Mucosa of stomach (tissue), 1 donor: ENCODE data around the gene SEMA4D.
A peak's percentile ranks its signal among the peaks of the same experiment; 100 is the strongest.

Experiments
- H3K27me3 ChIP-seq: one replicate; pipeline ENCODE4 v1.7.0; 2013; ENCODE audit warnings: mild to moderate bottlenecking, low read length; ENCODE audit not compliant: control insufficient read depth, insufficient read depth
- H3K36me3 ChIP-seq: one replicate; pipeline ENCODE4 v1.7.0; 2013; ENCODE audit warnings: low read length; ENCODE audit not compliant: control insufficient read depth, insufficient read depth
- H3K4me1 ChIP-seq: one replicate; pipeline ENCODE4 v1.7.0; 2013; ENCODE audit warnings: mild to moderate bottlenecking, low read length; ENCODE audit not compliant: control insufficient read depth, insufficient read depth
- H3K4me3 ChIP-seq: one replicate; pipeline ENCODE4 v1.7.0; 2013; ENCODE audit warnings: low read length
- H3K9ac ChIP-seq: one replicate; pipeline ENCODE4 v1.7.0; 2013; ENCODE audit warnings: mild to moderate bottlenecking, low read length, moderate library complexity
- H3K9me3 ChIP-seq: one replicate; pipeline ENCODE4 v1.7.0; 2013; ENCODE audit warnings: mild to moderate bottlenecking, low read length, moderate library complexity; ENCODE audit not compliant: control insufficient read depth
- donor health status: Pancreatic carcinoma.

SEMA4D gene

GRCh38 chr9:89496645-89497256 lies 1.2 kb downstream of the SEMA4D start:
- Histone ChIP-seq H3K9me3 (no peaks in the 10 kb centered on the region), H3K4me3 (peak overlapping the region; percentile 26), H3K4me1 (peaks cover 41% of the 10 kb centered on the region), H3K27me3 (no peaks in the 10 kb centered on the region), H3K9ac (peak overlapping the region; percentile 72), H3K36me3 (no peaks in the 10 kb centered on the region)

GRCh38 chr9:89495824-89496560 lies 1.9 kb downstream of the SEMA4D start:
- Histone ChIP-seq H3K4me1 (peaks cover 41% of the 10 kb centered on the region), H3K27me3 (no peaks in the 10 kb centered on the region), H3K36me3 (no peaks in the 10 kb centered on the region), H3K9me3 (no peaks in the 10 kb centered on the region), H3K4me3 (peak overlapping the region; percentile 26), H3K9ac (peak overlapping the region; percentile 72)

- no peak overlapping the region for H3K9ac ChIP-seq
- H3K4me3 ChIP-seq: no peak overlapping the region
- no peaks in the 10 kb centered on the region for H3K27me3 ChIP-seq
- H3K4me1 ChIP-seq: peaks cover 41% of the 10 kb centered on the region
- H3K9me3 ChIP-seq: no peaks in the 10 kb centered on the region
- H3K36me3 ChIP-seq: no peaks in the 10 kb centered on the region
Measured at GRCh38 chr9:89494199-89494598, 3.7 kb downstream of the SEMA4D start.

GRCh38 chr9:89493671-89494070 lies 4.2 kb downstream of the SEMA4D start:
- H3K27me3 ChIP-seq: no peaks in the 10 kb centered on the region
- peaks cover 40% of the 10 kb centered on the region for H3K4me1 ChIP-seq
- H3K9ac ChIP-seq: no peak overlapping the region
- H3K9me3 ChIP-seq: no peaks in the 10 kb centered on the region
- no peak overlapping the region for H3K4me3 ChIP-seq
- no peaks in the 10 kb centered on the region for H3K36me3 ChIP-seq

GRCh38 chr9:89493181-89493580 lies 4.7 kb downstream of the SEMA4D start:
- H3K9ac ChIP-seq: no peak overlapping the region
- H3K36me3 ChIP-seq: no peaks in the 10 kb centered on the region
- peaks cover 35% of the 10 kb centered on the region for H3K4me1 ChIP-seq
- H3K27me3 ChIP-seq: no peaks in the 10 kb centered on the region
- H3K9me3 ChIP-seq: no peaks in the 10 kb centered on the region
- H3K4me3 ChIP-seq: no peak overlapping the region

GRCh38 chr9:89492586-89492985 lies 5.3 kb downstream of the SEMA4D start:
- peaks cover 34% of the 10 kb centered on the region for H3K4me1 ChIP-seq
- no peaks in the 10 kb centered on the region for H3K27me3 ChIP-seq
- no peaks in the 10 kb centered on the region for H3K9me3 ChIP-seq
- no peak overlapping the region for H3K9ac ChIP-seq
- no peak overlapping the region for H3K4me3 ChIP-seq
- no peaks in the 10 kb centered on the region for H3K36me3 ChIP-seq

GRCh38 chr9:89491694-89492093 lies 6.2 kb downstream of the SEMA4D start:
- Histone ChIP-seq H3K4me3 (no peak overlapping the region), H3K9ac (no peak overlapping the region), H3K4me1 (peaks cover 31% of the 10 kb centered on the region), H3K9me3 (no peaks in the 10 kb centered on the region), H3K36me3 (no peaks in the 10 kb centered on the region), H3K27me3 (no peaks in the 10 kb centered on the region)

- Histone ChIP-seq H3K4me1 (peaks cover 17% of the 10 kb centered on the region), H3K27me3 (no peaks in the 10 kb centered on the region), H3K9me3 (no peaks in the 10 kb centered on the region), H3K4me3 (no peak overlapping the region), H3K36me3 (no peaks in the 10 kb centered on the region), H3K9ac (no peak overlapping the region)
Measured at GRCh38 chr9:89489548-89490530, 8.1 kb downstream of the SEMA4D start.

GRCh38 chr9:89488936-89489335 lies 9.0 kb downstream of the SEMA4D start:
- peaks cover 8% of the 10 kb centered on the region for H3K4me1 ChIP-seq

GRCh38 chr9:89488131-89488530 lies 9.8 kb downstream of the SEMA4D start:
- H3K36me3 ChIP-seq: no peaks in the 10 kb centered on the region
- no peak overlapping the region for H3K9ac ChIP-seq
- H3K9me3 ChIP-seq: no peaks in the 10 kb centered on the region
- no peaks in the 10 kb centered on the region for H3K27me3 ChIP-seq
- no peak overlapping the region for H3K4me3 ChIP-seq
- H3K4me1 ChIP-seq: peaks cover under 1% of the 10 kb centered on the region

More at GRCh38 chr9:89488936-89489335, 9.0 kb downstream of the SEMA4D start:
- Histone ChIP-seq H3K9me3 (no peaks in the 10 kb centered on the region), H3K36me3 (no peaks in the 10 kb centered on the region), H3K4me3 (no peak overlapping the region), H3K9ac (no peak overlapping the region), H3K27me3 (no peaks in the 10 kb centered on the region)

GRCh38 chr9:89486681-89487080 lies 11.2 kb downstream of the SEMA4D start:
- H3K9ac ChIP-seq: no peak overlapping the region
- no peaks in the 10 kb centered on the region for H3K36me3 ChIP-seq
- H3K9me3 ChIP-seq: no peaks in the 10 kb centered on the region
- H3K4me3 ChIP-seq: no peak overlapping the region
- H3K4me1 ChIP-seq: no peaks in the 10 kb centered on the region
- no peaks in the 10 kb centered on the region for H3K27me3 ChIP-seq
